ENCODE results near the gene TPGS2. TPM values are rescaled to one million over a fixed set of nuclear protein-coding genes. Genes with fewer than 3 reads are reported as not detected.
"Not testable (repeated sequence)": the region's sequence is repeated elsewhere in the genome, so short reads cannot be mapped to it uniquely, and the experiment has no call there.

Gene TPGS2
- total and polyA plus RNA-seq, 5 donors from 2014 or later: 45.6 to 107 (median 72.4) TPM

- Mint-ChIP-seq H3K27ac (no peak overlapping the region), H3K4me3 (no peak overlapping the region), H3K4me1 (peaks cover 7 to 15% (median 9%) of the 10 kb centered on the region in 4 donors), H3K36me3 (no peaks in the 10 kb centered on the region), H3K27me3 (no peaks in the 10 kb centered on the region), H3K9me3 (peaks cover 0 to 4% (median 0%) of the 10 kb centered on the region in 7 donors)
- DNase-seq (no peak), ATAC-seq (ENCODE audit: low read depth in 2 of 2) (no peak)
- Histone ChIP-seq H3K9me3 (ENCODE audit: control insufficient read depth in 2 of 2, low read length in 2 of 2) (no peaks in the 10 kb centered on the region), H3K27me3 (ENCODE audit: control insufficient read depth, insufficient read depth, low read length) (no peaks in the 10 kb centered on the region), H3K36me3 (ENCODE audit: control insufficient read depth, insufficient read depth, low read length) (no peaks in the 10 kb centered on the region), H3K4me1 (ENCODE audit: control insufficient read depth, insufficient read depth, low read length, poor library complexity, severe bottlenecking) (no peaks in the 10 kb centered on the region), H3K4me3 (ENCODE audit: low read depth, low read length) (no peak overlapping the region), H3K27ac (ENCODE audit: insufficient read depth, low read length, poor library complexity, severe bottlenecking) (no peak overlapping the region)
These were observed 62.0 kb downstream of the TPGS2 start for GRCh38 chr18:36766836-36767235.

DNA sequence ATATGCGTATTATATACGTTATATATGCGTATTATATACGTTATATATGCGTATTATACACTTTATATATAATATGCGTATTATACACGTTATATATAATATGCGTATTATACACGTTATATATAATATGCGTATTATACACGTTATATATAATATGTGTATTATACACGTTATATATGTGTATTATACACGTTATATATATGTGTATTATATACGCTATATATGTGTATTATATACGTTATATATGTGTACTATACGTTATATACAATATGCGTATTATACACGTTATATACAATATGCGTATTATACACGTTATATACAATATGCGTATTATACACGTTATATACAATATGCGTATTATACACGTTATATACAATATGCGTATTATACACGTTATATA is 65.8 kb downstream of the TPGS2 start:
- H3K27me3 ChIP-seq (ENCODE audit: control insufficient read depth, insufficient read depth, low read length); H3K36me3 Mint-ChIP-seq; H3K9me3 Mint-ChIP-seq; H3K27me3 Mint-ChIP-seq; H3K36me3 ChIP-seq (ENCODE audit: control insufficient read depth, insufficient read depth, low read length); DNase-seq; H3K4me1 ChIP-seq (ENCODE audit: control insufficient read depth, insufficient read depth, low read length, poor library complexity, severe bottlenecking); ATAC-seq (ENCODE audit: low read depth in 2 of 2); H3K9me3 ChIP-seq (ENCODE audit: control insufficient read depth in 2 of 2, low read length in 2 of 2); H3K27ac Mint-ChIP-seq; H3K27ac ChIP-seq (ENCODE audit: insufficient read depth, low read length, poor library complexity, severe bottlenecking); H3K4me3 ChIP-seq (ENCODE audit: low read depth, low read length); H3K4me1 Mint-ChIP-seq; H3K4me3 Mint-ChIP-seq: not testable (repeated sequence)

- ATAC-seq (ENCODE audit: low read depth in 2 of 2) (no peak), DNase-seq (no peak)
- no peaks in the 10 kb centered on the region for H3K27me3 Mint-ChIP-seq
- no peaks in the 10 kb centered on the region for H3K9me3 Mint-ChIP-seq
- Histone ChIP-seq H3K9me3 (ENCODE audit: control insufficient read depth in 2 of 2, low read length in 2 of 2) (no peaks in the 10 kb centered on the region), H3K36me3 (ENCODE audit: control insufficient read depth, insufficient read depth, low read length) (no peaks in the 10 kb centered on the region), H3K27me3 (ENCODE audit: control insufficient read depth, insufficient read depth, low read length) (no peaks in the 10 kb centered on the region), H3K27ac (ENCODE audit: insufficient read depth, low read length, poor library complexity, severe bottlenecking) (no peak overlapping the region), H3K4me1 (ENCODE audit: control insufficient read depth, insufficient read depth, low read length, poor library complexity, severe bottlenecking) (no peaks in the 10 kb centered on the region), H3K4me3 (ENCODE audit: low read depth, low read length) (no peak overlapping the region)
- H3K4me3 Mint-ChIP-seq: no peak overlapping the region
- H3K27ac Mint-ChIP-seq: no peak overlapping the region
- no peaks in the 10 kb centered on the region for H3K4me1 Mint-ChIP-seq
- no peaks in the 10 kb centered on the region for H3K36me3 Mint-ChIP-seq
These were observed 66.7 kb downstream of the TPGS2 start for GRCh38 chr18:36762074-36762473.

- Mint-ChIP-seq H3K4me3 (no peak overlapping the region), H3K9me3 (no peaks in the 10 kb centered on the region), H3K27ac (no peak overlapping the region), H3K36me3 (no peaks in the 10 kb centered on the region), H3K4me1 (no peaks in the 10 kb centered on the region), H3K27me3 (no peaks in the 10 kb centered on the region)
- H3K27ac ChIP-seq (ENCODE audit: insufficient read depth, low read length, poor library complexity, severe bottlenecking): no peak overlapping the region
- H3K36me3 ChIP-seq (ENCODE audit: control insufficient read depth, insufficient read depth, low read length): no peaks in the 10 kb centered on the region
- H3K4me1 ChIP-seq (ENCODE audit: control insufficient read depth, insufficient read depth, low read length, poor library complexity, severe bottlenecking): no peaks in the 10 kb centered on the region
- ATAC-seq (ENCODE audit: low read depth in 2 of 2) (no peak), DNase-seq (no peak)
- no peak overlapping the region for H3K4me3 ChIP-seq (ENCODE audit: low read depth, low read length)
- H3K27me3 ChIP-seq (ENCODE audit: control insufficient read depth, insufficient read depth, low read length): no peaks in the 10 kb centered on the region
- H3K9me3 ChIP-seq (ENCODE audit: control insufficient read depth in 2 of 2, low read length in 2 of 2): no peaks in the 10 kb centered on the region
These were observed 67.6 kb downstream of the TPGS2 start for GRCh38 chr18:36761186-36761698.

GRCh38 chr18:36760598-36760997 is 68.2 kb downstream of the TPGS2 start:
- Histone ChIP-seq H3K4me3 (ENCODE audit: low read depth, low read length) (no peak overlapping the region), H3K36me3 (ENCODE audit: control insufficient read depth, insufficient read depth, low read length) (no peaks in the 10 kb centered on the region), H3K4me1 (ENCODE audit: control insufficient read depth, insufficient read depth, low read length, poor library complexity, severe bottlenecking) (no peaks in the 10 kb centered on the region), H3K27ac (ENCODE audit: insufficient read depth, low read length, poor library complexity, severe bottlenecking) (no peak overlapping the region), H3K9me3 (ENCODE audit: control insufficient read depth in 2 of 2, low read length in 2 of 2) (no peaks in the 10 kb centered on the region), H3K27me3 (ENCODE audit: control insufficient read depth, insufficient read depth, low read length) (no peaks in the 10 kb centered on the region)
- ATAC-seq (ENCODE audit: low read depth in 2 of 2) (no peak), DNase-seq (no peak)
- H3K27me3 Mint-ChIP-seq: no peaks in the 10 kb centered on the region
- H3K36me3 Mint-ChIP-seq: no peaks in the 10 kb centered on the region
- H3K9me3 Mint-ChIP-seq: no peaks in the 10 kb centered on the region
- no peak overlapping the region for H3K27ac Mint-ChIP-seq
- no peaks in the 10 kb centered on the region for H3K4me1 Mint-ChIP-seq
- no peak overlapping the region for H3K4me3 Mint-ChIP-seq

DNA sequence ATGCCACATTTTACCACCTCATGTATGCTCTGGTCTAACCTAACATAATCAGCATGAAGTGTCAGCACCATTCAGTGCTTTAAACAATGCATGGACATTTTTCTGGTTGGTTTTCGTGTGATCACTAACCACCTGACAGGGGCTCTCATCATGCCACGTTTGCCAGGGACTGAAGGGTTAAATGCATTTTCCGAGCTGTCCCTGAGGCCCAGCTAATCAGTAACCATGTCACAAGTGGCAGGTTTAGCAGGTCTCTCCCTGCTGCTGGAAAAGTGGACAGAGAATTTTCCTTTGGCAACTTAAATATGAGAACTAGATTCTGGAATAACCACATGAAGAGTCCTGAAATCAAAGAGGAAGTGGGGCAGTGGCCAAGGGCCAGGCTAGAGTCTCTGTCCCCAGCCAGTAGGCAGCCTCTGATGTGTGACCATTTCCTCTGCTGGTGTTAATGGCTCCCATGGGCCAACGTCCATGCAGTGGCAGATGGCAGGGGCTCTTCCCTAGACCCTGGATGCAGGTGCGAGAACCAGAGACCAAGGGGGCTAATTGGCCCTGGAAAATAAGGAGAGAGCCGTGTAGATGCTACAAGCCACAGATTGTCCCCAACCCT is 69.5 kb downstream of the TPGS2 start:
- no peaks in the 10 kb centered on the region for H3K9me3 Mint-ChIP-seq
- no peaks in the 10 kb centered on the region for H3K27me3 Mint-ChIP-seq
- no peak for DNase-seq

DNA sequence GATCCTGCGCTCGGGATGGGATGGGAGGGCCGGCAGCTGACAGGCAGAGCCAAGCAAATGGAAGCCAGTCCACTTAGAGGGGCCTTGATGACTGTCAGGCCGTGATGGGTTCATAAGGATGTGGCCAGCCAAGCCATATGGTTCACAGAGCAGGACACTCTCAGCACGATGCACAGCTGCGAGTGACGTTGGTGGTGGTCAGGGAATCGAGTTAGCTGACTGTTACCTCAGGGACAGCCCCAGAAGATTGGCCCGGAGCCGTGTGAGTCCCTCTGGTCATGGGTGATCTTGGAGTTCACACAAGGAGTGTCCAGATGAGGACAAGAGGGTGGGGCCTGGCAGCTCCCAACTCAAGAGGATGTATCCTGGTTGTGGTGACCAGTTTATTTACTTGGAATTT is 70.2 kb downstream of the TPGS2 start:
- Mint-ChIP-seq H3K4me1 (no peaks in the 10 kb centered on the region), H3K4me3 (no peak overlapping the region), H3K36me3 (no peaks in the 10 kb centered on the region), H3K9me3 (no peaks in the 10 kb centered on the region), H3K27me3 (no peaks in the 10 kb centered on the region), H3K27ac (no peak overlapping the region)
- ATAC-seq (ENCODE audit: low read depth in 2 of 2) (no peak), DNase-seq (no peak)
- H3K4me3 ChIP-seq (ENCODE audit: low read depth, low read length): no peak overlapping the region
- no peaks in the 10 kb centered on the region for H3K27me3 ChIP-seq (ENCODE audit: control insufficient read depth, insufficient read depth, low read length)
- no peak overlapping the region for H3K27ac ChIP-seq (ENCODE audit: insufficient read depth, low read length, poor library complexity, severe bottlenecking)
- no peaks in the 10 kb centered on the region for H3K4me1 ChIP-seq (ENCODE audit: control insufficient read depth, insufficient read depth, low read length, poor library complexity, severe bottlenecking)
- H3K9me3 ChIP-seq (ENCODE audit: control insufficient read depth in 2 of 2, low read length in 2 of 2): no peaks in the 10 kb centered on the region
- H3K36me3 ChIP-seq (ENCODE audit: control insufficient read depth, insufficient read depth, low read length): no peaks in the 10 kb centered on the region

More for the DNA sequence above, 69.5 kb downstream of the TPGS2 start:
- Mint-ChIP-seq H3K4me1 (no peaks in the 10 kb centered on the region), H3K27ac (no peak overlapping the region), H3K4me3 (no peak overlapping the region), H3K36me3 (no peaks in the 10 kb centered on the region)
- ATAC-seq (ENCODE audit: low read depth in 2 of 2): no peak
- no peak overlapping the region for H3K27ac ChIP-seq (ENCODE audit: insufficient read depth, low read length, poor library complexity, severe bottlenecking)
- H3K4me1 ChIP-seq (ENCODE audit: control insufficient read depth, insufficient read depth, low read length, poor library complexity, severe bottlenecking): no peaks in the 10 kb centered on the region
- H3K36me3 ChIP-seq (ENCODE audit: control insufficient read depth, insufficient read depth, low read length): no peaks in the 10 kb centered on the region
- H3K27me3 ChIP-seq (ENCODE audit: control insufficient read depth, insufficient read depth, low read length): no peaks in the 10 kb centered on the region
- H3K4me3 ChIP-seq (ENCODE audit: low read depth, low read length): no peak overlapping the region
- no peaks in the 10 kb centered on the region for H3K9me3 ChIP-seq (ENCODE audit: control insufficient read depth in 2 of 2, low read length in 2 of 2)

DNA sequence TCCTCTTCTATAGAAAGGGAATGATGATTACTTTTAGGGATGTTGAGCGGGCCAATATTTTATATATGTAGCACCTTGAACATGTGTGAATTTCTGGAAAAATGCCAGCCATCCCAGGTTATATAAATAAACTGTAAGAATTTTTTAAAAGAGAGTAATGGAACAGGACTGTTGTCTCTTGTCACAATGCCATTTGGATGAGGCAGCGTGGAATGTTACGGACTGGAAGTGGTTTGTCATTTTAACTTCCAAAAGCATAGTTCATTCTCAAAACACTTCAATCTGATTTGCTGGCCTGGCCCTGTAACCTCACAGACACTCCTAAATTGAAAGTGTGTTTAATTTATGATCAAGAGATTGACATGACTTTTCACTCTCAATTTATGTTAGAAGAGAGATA is 70.8 kb downstream of the TPGS2 start:
- Mint-ChIP-seq H3K4me1 (no peaks in the 10 kb centered on the region), H3K36me3 (no peaks in the 10 kb centered on the region), H3K27me3 (no peaks in the 10 kb centered on the region), H3K9me3 (no peaks in the 10 kb centered on the region), H3K27ac (no peak overlapping the region), H3K4me3 (no peak overlapping the region)
- Histone ChIP-seq H3K36me3 (ENCODE audit: control insufficient read depth, insufficient read depth, low read length) (no peaks in the 10 kb centered on the region), H3K27me3 (ENCODE audit: control insufficient read depth, insufficient read depth, low read length) (no peaks in the 10 kb centered on the region), H3K4me1 (ENCODE audit: control insufficient read depth, insufficient read depth, low read length, poor library complexity, severe bottlenecking) (no peaks in the 10 kb centered on the region), H3K27ac (ENCODE audit: insufficient read depth, low read length, poor library complexity, severe bottlenecking) (no peak overlapping the region), H3K4me3 (ENCODE audit: low read depth, low read length) (no peak overlapping the region), H3K9me3 (ENCODE audit: control insufficient read depth in 2 of 2, low read length in 2 of 2) (no peaks in the 10 kb centered on the region)
- no peak for DNase-seq
- no peak for ATAC-seq (ENCODE audit: low read depth in 2 of 2)
